ENCODE measurements around the gene CIAO3. TPM values are rescaled to one million over a fixed set of nuclear protein-coding genes. Genes with fewer than 3 reads are reported as not detected.
"Not testable (repeated sequence)": the region's sequence is repeated elsewhere in the genome, so short reads cannot be mapped to it uniquely, and the experiment has no call there.

CIAO3 gene
- total RNA-seq, 1 experiment from 2014 or later = 51.9 TPM

DNA sequence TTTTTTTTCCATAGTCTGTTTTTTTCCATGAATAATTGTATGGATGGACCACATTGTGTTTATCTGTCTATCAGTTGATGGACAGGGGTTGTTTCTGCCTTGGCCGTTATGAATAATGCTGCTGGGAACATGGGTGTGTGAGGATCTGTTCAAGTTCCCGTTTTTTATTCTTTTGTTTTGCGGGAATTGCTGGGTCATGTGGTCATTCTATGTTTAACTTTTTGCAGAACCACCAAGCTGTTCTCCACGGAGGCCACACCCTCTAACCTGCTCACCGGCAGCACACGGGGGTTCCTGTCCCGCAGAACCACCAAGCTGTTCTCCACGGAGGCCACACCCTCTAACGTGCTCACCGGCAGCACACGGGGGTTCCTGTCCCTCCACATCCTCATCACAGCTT is 13.9 kb upstream of the CIAO3 start:
- no peak overlapping the region for H3K27ac Mint-ChIP-seq (ENCODE audit: unreplicated experiment)
- H3K9me3 Mint-ChIP-seq (ENCODE audit: low read depth, unreplicated experiment) = no peaks in the 10 kb centered on the region
- BruUV-seq (replicated peaks) = no TSS peak
- peaks cover 80% of the 10 kb centered on the region for H3K27me3 Mint-ChIP-seq (ENCODE audit: unreplicated experiment)
- H3K4me3 Mint-ChIP-seq (ENCODE audit: low read depth, unreplicated experiment) = no peak overlapping the region
- peaks cover 15% of the 10 kb centered on the region for H3K4me1 Mint-ChIP-seq (ENCODE audit: low read depth, unreplicated experiment)
- CTCF ChIA-PET = interaction anchor here (0.6 kb wide), 1 partner anchor 19 kb away, joined by 5 read pairs; no protein-coding TSS in a partner anchor
- no peak for TF ChIP-seq CTCF (IDR thresholded peaks at IDR 0.05; ENCODE audit: unreplicated experiment)
- intact Hi-C loops (cut with micrococcal nuclease; ENCODE audit: unreplicated experiment) = no loop called here
- no peak for DNase-seq
- H3K36me3 Mint-ChIP-seq (ENCODE audit: insufficient read depth, unreplicated experiment) = no peaks in the 10 kb centered on the region

GRCh38 chr16:754121-754607 is 13.4 kb upstream of the CIAO3 start:
- CTCF ChIA-PET = interaction anchor here (0.7 kb wide), 1 partner anchor 24 kb away, joined by 5 read pairs; no protein-coding TSS in a partner anchor
- H3K27me3 Mint-ChIP-seq (ENCODE audit: unreplicated experiment) = peaks cover 80% of the 10 kb centered on the region
- H3K4me3 Mint-ChIP-seq (ENCODE audit: low read depth, unreplicated experiment); H3K27ac Mint-ChIP-seq (ENCODE audit: unreplicated experiment); intact Hi-C loops (cut with micrococcal nuclease; ENCODE audit: unreplicated experiment); H3K9me3 Mint-ChIP-seq (ENCODE audit: low read depth, unreplicated experiment); BruUV-seq (replicated peaks); DNase-seq; H3K36me3 Mint-ChIP-seq (ENCODE audit: insufficient read depth, unreplicated experiment): not testable (repeated sequence)
- peaks cover 12% of the 10 kb centered on the region for H3K4me1 Mint-ChIP-seq (ENCODE audit: low read depth, unreplicated experiment)

DNA sequence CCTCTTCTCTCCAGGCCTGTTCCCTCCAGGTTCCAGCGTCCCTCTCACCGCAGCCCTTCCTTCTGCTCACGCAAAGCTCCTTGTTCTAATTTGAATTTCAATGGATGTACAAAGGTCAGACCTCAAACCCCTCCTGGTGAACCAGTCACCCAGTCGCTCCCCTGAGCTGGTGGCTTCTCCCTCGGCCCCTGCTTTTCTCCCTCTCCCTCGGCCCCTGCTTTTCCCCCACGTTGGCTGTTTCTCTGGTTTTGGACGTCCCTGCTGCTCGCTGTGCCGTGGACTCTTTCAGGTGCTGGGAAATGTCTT is 11.2 kb upstream of the CIAO3 start:
- no peak for DNase-seq
- no TSS peak for BruUV-seq (replicated peaks)
- Mint-ChIP-seq H3K4me3 (ENCODE audit: low read depth, unreplicated experiment) (no peak overlapping the region), H3K36me3 (ENCODE audit: insufficient read depth, unreplicated experiment) (peaks cover 12% of the 10 kb centered on the region), H3K9me3 (ENCODE audit: low read depth, unreplicated experiment) (no peaks in the 10 kb centered on the region), H3K27me3 (ENCODE audit: unreplicated experiment) (peaks cover 79% of the 10 kb centered on the region), H3K4me1 (ENCODE audit: low read depth, unreplicated experiment) (peaks cover 12% of the 10 kb centered on the region), H3K27ac (ENCODE audit: unreplicated experiment) (no peak overlapping the region)
- CTCF ChIA-PET = interaction anchor here (0.8 to 1.2 kb wide), 2 partner anchors 11 to 24 kb away, joined by 4 read pairs; partner anchors contain the start of gene CIAO3
- TF ChIP-seq CTCF (IDR thresholded peaks at IDR 0.05; ENCODE audit: unreplicated experiment) = no peak
- intact Hi-C loops (cut with micrococcal nuclease; ENCODE audit: unreplicated experiment) = no loop called here

DNA sequence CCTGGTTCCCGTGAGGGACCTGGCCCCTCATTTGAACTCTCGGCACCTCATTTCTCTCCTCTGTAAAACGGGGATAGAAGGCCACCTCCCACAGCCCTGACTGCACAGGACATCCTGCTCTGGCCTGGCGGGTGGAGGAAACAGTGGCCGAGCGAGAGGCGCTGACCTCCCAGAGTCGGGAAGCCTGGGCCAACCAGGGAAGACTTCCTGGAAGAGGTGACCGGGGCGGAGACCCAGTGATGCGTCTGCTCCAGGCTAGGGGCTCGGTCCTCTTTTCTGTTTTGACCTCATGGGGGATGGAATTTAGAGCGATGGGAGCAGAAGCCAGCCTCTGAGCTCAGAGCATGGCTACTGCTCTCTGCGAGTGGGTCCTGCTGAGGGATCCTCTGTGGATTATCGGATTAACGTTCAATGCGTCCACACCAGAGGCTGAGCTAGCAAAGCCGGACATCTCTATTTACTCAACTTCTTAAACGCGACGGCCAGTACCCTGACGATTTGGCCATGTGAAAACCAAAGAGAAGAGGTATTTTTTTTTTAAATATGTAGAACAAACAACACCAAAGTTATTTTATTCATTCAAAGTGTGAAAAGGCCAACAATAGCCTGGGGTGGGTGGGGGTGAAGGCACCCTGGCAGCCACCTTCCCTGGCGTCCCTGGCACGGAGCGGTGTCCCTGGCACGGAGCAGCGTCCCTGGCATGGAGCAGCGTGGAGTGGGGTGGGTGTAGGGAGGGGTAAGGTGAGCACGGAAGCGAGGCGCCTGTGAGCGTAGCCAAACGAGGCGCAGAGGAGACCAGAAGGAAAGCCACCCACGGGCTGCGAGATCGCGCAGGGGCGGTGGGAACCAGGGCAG is 10.6 kb upstream of the CIAO3 start:
- H3K4me3 Mint-ChIP-seq (ENCODE audit: low read depth, unreplicated experiment) = no peak overlapping the region
- H3K27me3 Mint-ChIP-seq (ENCODE audit: unreplicated experiment) = peaks cover 74% of the 10 kb centered on the region
- DNase-seq = no peak
- TF ChIP-seq CTCF (IDR thresholded peaks at IDR 0.05; ENCODE audit: unreplicated experiment) = no peak
- no TSS peak for BruUV-seq (replicated peaks)
- peaks cover 12% of the 10 kb centered on the region for H3K36me3 Mint-ChIP-seq (ENCODE audit: insufficient read depth, unreplicated experiment)
- no peak overlapping the region for H3K27ac Mint-ChIP-seq (ENCODE audit: unreplicated experiment)
- peaks cover 12% of the 10 kb centered on the region for H3K4me1 Mint-ChIP-seq (ENCODE audit: low read depth, unreplicated experiment)
- intact Hi-C loops (cut with micrococcal nuclease; ENCODE audit: unreplicated experiment) = no loop called here
- CTCF ChIA-PET = interaction anchor here (0.8 to 1.3 kb wide), 4 partner anchors 10 to 33 kb away, joined by 3 to 4 read pairs (median 4); partner anchors contain the start of gene CIAO3
- no peaks in the 10 kb centered on the region for H3K9me3 Mint-ChIP-seq (ENCODE audit: low read depth, unreplicated experiment)

GRCh38 chr16:750485-750884 is 9.7 kb upstream of the CIAO3 start:
- no peak for DNase-seq
- H3K36me3 Mint-ChIP-seq (ENCODE audit: insufficient read depth, unreplicated experiment) = peaks cover 12% of the 10 kb centered on the region
- BruUV-seq (replicated peaks) = no TSS peak
- H3K27ac Mint-ChIP-seq (ENCODE audit: unreplicated experiment) = no peak overlapping the region
- intact Hi-C loops (cut with micrococcal nuclease; ENCODE audit: unreplicated experiment) = no loop called here
- H3K9me3 Mint-ChIP-seq (ENCODE audit: low read depth, unreplicated experiment) = no peaks in the 10 kb centered on the region
- no peak for TF ChIP-seq CTCF (IDR thresholded peaks at IDR 0.05; ENCODE audit: unreplicated experiment)
- peaks cover 65% of the 10 kb centered on the region for H3K27me3 Mint-ChIP-seq (ENCODE audit: unreplicated experiment)
- no peak overlapping the region for H3K4me3 Mint-ChIP-seq (ENCODE audit: low read depth, unreplicated experiment)
- peaks cover 12% of the 10 kb centered on the region for H3K4me1 Mint-ChIP-seq (ENCODE audit: low read depth, unreplicated experiment)
- CTCF ChIA-PET = interaction anchor here (1.3 kb wide), 2 partner anchors 11 to 34 kb away, joined by 3 to 4 read pairs; no protein-coding TSS in a partner anchor

All from Calu3 (cell line).